Trophoblast cell (in vitro differentiated cells and primary cell): ENCODE measurements around the gene DISP2.

Source experiments
- DNase-seq, 2 donors: peaks; one replicate each; pipeline ENCODE4 v3.0.0-alpha.2; 2016
- H2AFZ ChIP-seq: 2 replicates; pipeline ENCODE4 v1.6.1; 2013; ENCODE audit warnings: low read length, moderate library complexity, mild to moderate bottlenecking; ENCODE audit not compliant: insufficient read depth, poor library complexity
- H2AK5ac ChIP-seq: 2 replicates; pipeline ENCODE4 v1.6.1; 2013; ENCODE audit warnings: mild to moderate bottlenecking, low read length
- H2BK120ac ChIP-seq: 2 replicates; pipeline ENCODE4 v1.6.1; 2013; ENCODE audit warnings: low read length, mild to moderate bottlenecking, moderate library complexity; ENCODE audit not compliant: insufficient read depth, poor library complexity
- H2BK12ac ChIP-seq: 2 replicates; pipeline ENCODE4 v1.6.1; 2013; ENCODE audit warnings: mild to moderate bottlenecking, low read length, moderate library complexity
- H2BK5ac ChIP-seq: 2 replicates; pipeline ENCODE4 v1.6.1; 2013; ENCODE audit warnings: low read length, low read depth, moderate library complexity, mild to moderate bottlenecking; ENCODE audit not compliant: poor library complexity
- H3K14ac ChIP-seq: 2 replicates; pipeline ENCODE4 v1.6.1; 2013; ENCODE audit warnings: mild to moderate bottlenecking, low read length
- H3K18ac ChIP-seq: 2 replicates; pipeline ENCODE4 v1.6.1; 2013; ENCODE audit warnings: mild to moderate bottlenecking, low read length
- H3K23ac ChIP-seq: 2 replicates; pipeline ENCODE4 v1.6.1; 2013; ENCODE audit warnings: low read length
- H3K27ac ChIP-seq: 2 replicates; pipeline ENCODE4 v1.5.1; 2013; ENCODE audit warnings: low read depth, mild to moderate bottlenecking, inconsistent platforms, low read length, moderate library complexity
- H3K27me3 ChIP-seq: 2 replicates; pipeline ENCODE4 v1.6.1; 2013; ENCODE audit warnings: inconsistent platforms, mild to moderate bottlenecking, low read length, moderate library complexity; ENCODE audit not compliant: insufficient read depth
- H3K36me3 ChIP-seq, 2 experiments: 1 replicate in 1 of 2; 2 replicates in 1 of 2; pipeline ENCODE4 v1.6.1; 2013; ENCODE audit warnings: low read length in 2 of 2, mild to moderate bottlenecking in 2 of 2, moderate library complexity in 1 of 2; ENCODE audit not compliant: insufficient read depth in 2 of 2, control insufficient read depth in 1 of 2
- H3K4ac ChIP-seq: 2 replicates; pipeline ENCODE4 v1.6.1; 2013; ENCODE audit warnings: low read depth, mild to moderate bottlenecking, low read length, moderate library complexity
- H3K4me1 ChIP-seq, 2 experiments: 1 replicate in 1 of 2; 2 replicates in 1 of 2; pipeline ENCODE4 v1.6.1; 2013; ENCODE audit warnings: low read length in 2 of 2, mild to moderate bottlenecking in 2 of 2, moderate library complexity in 1 of 2; ENCODE audit not compliant: insufficient read depth in 2 of 2, control insufficient read depth in 1 of 2
- H3K4me2 ChIP-seq: 2 replicates; pipeline ENCODE4 v1.6.1; 2013; ENCODE audit warnings: inconsistent platforms, mild to moderate bottlenecking, low read length, moderate library complexity
- H3K4me3 ChIP-seq: 2 replicates; pipeline ENCODE4 v1.5.1; 2013; ENCODE audit warnings: mild to moderate bottlenecking, low read depth, low read length, inconsistent platforms
- H3K79me1 ChIP-seq: one replicate; pipeline ENCODE4 v1.6.1; 2013; ENCODE audit warnings: low read length
- H3K79me2 ChIP-seq: 2 replicates; pipeline ENCODE4 v1.6.1; 2013; ENCODE audit warnings: low read length, mild to moderate bottlenecking; ENCODE audit not compliant: control insufficient read depth, insufficient read depth, poor library complexity
- H3K9ac ChIP-seq: 2 replicates; pipeline ENCODE4 v1.6.1; 2013; ENCODE audit warnings: mild to moderate bottlenecking, low read length
- H3K9me3 ChIP-seq: 2 replicates; pipeline ENCODE4 v1.6.1; 2013; ENCODE audit warnings: low read depth, mild to moderate bottlenecking, control low read depth, inconsistent platforms, low read length; ENCODE audit not compliant: insufficient read depth
- H4K12ac ChIP-seq: 2 replicates; pipeline ENCODE4 v1.6.1; 2013; ENCODE audit warnings: low read depth, mild to moderate bottlenecking, low read length, moderate library complexity
- H4K8ac ChIP-seq: 2 replicates; pipeline ENCODE4 v1.6.1; 2013; ENCODE audit warnings: low read depth, mild to moderate bottlenecking, low read length, moderate library complexity
- H4K91ac ChIP-seq: one replicate; pipeline ENCODE4 v1.6.1; 2013; ENCODE audit warnings: low read depth, mild to moderate bottlenecking, low read length, moderate library complexity
- WGBS: extraction: QIAGEN DNeasy Blood & Tissue Kit; methylation state at CpG from one replicate; pipeline ENCODE4 v1.1.7; 2013; ENCODE audit warnings: missing lambda C conversion rate; ENCODE audit not compliant: insufficient read length, insufficient coverage; ENCODE audit errors: extremely low coverage; 5-methylcytosine and 5-hydroxymethylcytosine counted together

Gene DISP2

GRCh38 chr15:40360015-40360414 lies 2.0 kb downstream of the DISP2 start:
- Histone ChIP-seq H3K23ac (no peak overlapping the region), H2BK12ac (no peak overlapping the region), H3K14ac (no peak overlapping the region), H2AFZ (no peak overlapping the region), H3K79me2 (no peaks in the 10 kb centered on the region), H3K4me1 (peaks cover 3 to 7% of the 10 kb centered on the region in 2 experiments), H3K9ac (no peak overlapping the region), H4K91ac (no peak overlapping the region), H3K79me1 (no peaks in the 10 kb centered on the region), H3K27me3 (no peaks in the 10 kb centered on the region), H2BK5ac (no peak overlapping the region), H3K27ac (no peak overlapping the region), H2BK120ac (no peak overlapping the region), H4K12ac (no peak overlapping the region), H4K8ac (no peak overlapping the region), H3K18ac (no peak overlapping the region), H3K4me3 (no peak overlapping the region), H3K36me3 (no peaks in the 10 kb centered on the region), H3K9me3 (no peaks in the 10 kb centered on the region), H2AK5ac (no peak overlapping the region), H3K4ac (no peak overlapping the region), H3K4me2 (no peak overlapping the region)
- WGBS, result no CpG with 5 or more reads among the region's 4 CpGs
- no peak for DNase-seq

GRCh38 chr15:40361640-40362039 lies 3.6 kb downstream of the DISP2 start:
- Histone ChIP-seq H3K9me3 (no peaks in the 10 kb centered on the region), H2AK5ac (no peak overlapping the region), H3K4me2 (no peak overlapping the region), H3K23ac (no peak overlapping the region), H3K4me3 (no peak overlapping the region), H3K9ac (no peak overlapping the region), H4K8ac (no peak overlapping the region), H2BK120ac (no peak overlapping the region), H2BK12ac (no peak overlapping the region), H3K4me1 (peaks cover 3 to 7% of the 10 kb centered on the region in 2 experiments), H3K18ac (no peak overlapping the region), H4K12ac (no peak overlapping the region), H3K27ac (no peak overlapping the region), H3K14ac (no peak overlapping the region), H2AFZ (no peak overlapping the region), H3K79me2 (no peaks in the 10 kb centered on the region), H3K4ac (no peak overlapping the region), H3K79me1 (no peaks in the 10 kb centered on the region), H3K27me3 (no peaks in the 10 kb centered on the region), H3K36me3 (no peaks in the 10 kb centered on the region), H2BK5ac (no peak overlapping the region), H4K91ac (no peak overlapping the region)
- WGBS, result no CpG with 5 or more reads among the region's 2 CpGs
- DNase-seq, result no peak

GRCh38 chr15:40363611-40364010 lies 5.6 kb downstream of the DISP2 start:
- no peak overlapping the region for H3K9ac ChIP-seq
- H3K9me3 ChIP-seq, result peaks cover 4% of the 10 kb centered on the region
- H2AK5ac ChIP-seq, result no peak overlapping the region
- H3K4ac ChIP-seq, result no peak overlapping the region
- DNase-seq, result no peak
- no peaks in the 10 kb centered on the region for H3K79me2 ChIP-seq
- H3K4me2 ChIP-seq, result no peak overlapping the region
- H4K91ac ChIP-seq, result no peak overlapping the region
- H3K27me3 ChIP-seq, result peaks cover 2% of the 10 kb centered on the region
- H3K36me3 ChIP-seq, result no peaks in the 10 kb centered on the region
- H4K8ac ChIP-seq, result no peak overlapping the region
- H3K27ac ChIP-seq, result no peak overlapping the region
- no peak overlapping the region for H3K18ac ChIP-seq
- no peak overlapping the region for H2AFZ ChIP-seq
- H3K23ac ChIP-seq, result no peak overlapping the region
- WGBS, result no CpG with 5 or more reads among the region's 8 CpGs
- no peak overlapping the region for H4K12ac ChIP-seq
- H2BK5ac ChIP-seq, result no peak overlapping the region
- H3K4me1 ChIP-seq, result peaks cover 10 to 11% of the 10 kb centered on the region in 2 experiments
- H3K4me3 ChIP-seq, result no peak overlapping the region
- H2BK12ac ChIP-seq, result no peak overlapping the region
- no peak overlapping the region for H2BK120ac ChIP-seq
- peaks cover 3% of the 10 kb centered on the region for H3K79me1 ChIP-seq
- H3K14ac ChIP-seq, result no peak overlapping the region

DNA sequence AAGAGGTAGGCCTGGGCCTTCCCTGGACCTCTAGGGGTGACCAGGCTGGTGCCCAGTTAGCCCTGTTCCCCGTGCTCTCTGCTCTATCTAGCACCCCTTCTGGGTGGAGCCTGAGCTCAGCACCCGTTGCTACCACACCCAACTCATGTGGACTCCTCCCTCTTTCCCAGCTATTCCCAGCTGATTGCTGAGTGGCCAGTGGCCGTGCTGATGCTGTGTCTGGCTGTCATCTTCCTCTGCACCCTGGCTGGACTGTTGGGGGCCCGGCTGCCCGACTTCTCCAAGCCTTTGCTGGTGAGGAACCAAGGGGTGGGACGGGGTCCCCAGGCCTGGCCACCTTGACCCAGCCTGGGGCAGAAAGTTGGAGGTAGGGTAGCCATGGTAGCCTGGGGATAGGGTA lies 6.2 kb downstream of the DISP2 start:
- no CpG with 5 or more reads among the region's 6 CpGs for WGBS
- no peaks in the 10 kb centered on the region for H3K36me3 ChIP-seq

More for the DNA sequence above, 6.2 kb downstream of the DISP2 start:
- Histone ChIP-seq H3K79me2 (no peaks in the 10 kb centered on the region), H2AFZ (no peak overlapping the region), H2BK120ac (no peak overlapping the region), H3K9ac (no peak overlapping the region), H3K27me3 (peaks cover 2% of the 10 kb centered on the region), H3K4me3 (no peak overlapping the region), H4K91ac (no peak overlapping the region), H3K18ac (no peak overlapping the region), H3K23ac (no peak overlapping the region), H2BK5ac (no peak overlapping the region), H4K12ac (no peak overlapping the region), H3K4me2 (no peak overlapping the region), H3K79me1 (peaks cover 3% of the 10 kb centered on the region), H2BK12ac (no peak overlapping the region), H3K4me1 (peaks cover 8 to 9% of the 10 kb centered on the region in 2 experiments), H2AK5ac (no peak overlapping the region), H3K14ac (no peak overlapping the region), H3K9me3 (peaks cover 4% of the 10 kb centered on the region), H3K4ac (no peak overlapping the region), H4K8ac (no peak overlapping the region), H3K27ac (no peak overlapping the region)
- DNase-seq, result no peak
